ENCODE results near the gene SPIRE1.

DNA sequence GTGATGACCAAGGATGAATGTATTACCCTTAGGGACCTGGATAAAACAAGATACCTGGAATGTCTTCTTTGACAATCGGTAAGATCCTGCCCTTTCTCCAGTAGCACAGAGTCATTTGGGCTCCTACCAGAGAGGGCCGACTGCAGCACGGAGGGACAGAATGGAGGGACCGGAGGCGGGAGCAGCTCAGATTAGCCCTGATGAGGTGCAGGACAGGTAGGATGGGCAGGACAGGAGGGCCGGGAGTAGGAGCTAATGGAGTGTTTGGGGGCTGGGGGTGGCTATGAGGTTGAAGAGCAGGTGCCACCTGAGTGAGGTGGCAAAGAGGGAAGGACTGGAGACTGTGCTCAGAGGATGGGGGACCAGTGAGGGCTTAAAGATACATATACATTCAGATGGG lies 260.1 kb downstream of the SPIRE1 start:
- TF ChIP-seq, protein P1, sequence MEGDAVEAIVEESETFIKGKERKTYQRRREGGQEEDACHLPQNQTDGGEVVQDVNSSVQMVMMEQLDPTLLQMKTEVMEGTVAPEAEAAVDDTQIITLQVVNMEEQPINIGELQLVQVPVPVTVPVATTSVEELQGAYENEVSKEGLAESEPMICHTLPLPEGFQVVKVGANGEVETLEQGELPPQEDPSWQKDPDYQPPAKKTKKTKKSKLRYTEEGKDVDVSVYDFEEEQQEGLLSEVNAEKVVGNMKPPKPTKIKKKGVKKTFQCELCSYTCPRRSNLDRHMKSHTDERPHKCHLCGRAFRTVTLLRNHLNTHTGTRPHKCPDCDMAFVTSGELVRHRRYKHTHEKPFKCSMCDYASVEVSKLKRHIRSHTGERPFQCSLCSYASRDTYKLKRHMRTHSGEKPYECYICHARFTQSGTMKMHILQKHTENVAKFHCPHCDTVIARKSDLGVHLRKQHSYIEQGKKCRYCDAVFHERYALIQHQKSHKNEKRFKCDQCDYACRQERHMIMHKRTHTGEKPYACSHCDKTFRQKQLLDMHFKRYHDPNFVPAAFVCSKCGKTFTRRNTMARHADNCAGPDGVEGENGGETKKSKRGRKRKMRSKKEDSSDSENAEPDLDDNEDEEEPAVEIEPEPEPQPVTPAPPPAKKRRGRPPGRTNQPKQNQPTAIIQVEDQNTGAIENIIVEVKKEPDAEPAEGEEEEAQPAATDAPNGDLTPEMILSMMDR (IDR thresholded peaks at IDR 0.05; ENCODE audit: insufficient read depth, low read length, poor library complexity, severe bottlenecking) = no peak
- no peak for TF ChIP-seq EZH2phosphoT487 (conservative IDR thresholded peaks at IDR 0.05; ENCODE audit: low read length)
